OCI-LY1 (cell line): Measurements from ENCODE around the gene ZNF106.

ENCODE experiments used
- EZH2 ChIP-seq: fragments of 200-600 bp; sonication (generic), shearing (Covaris generic); IDR thresholded peaks from 2 replicates; pipeline ENCODE4 v1.8.0; 2017; ENCODE audit warnings: borderline replicate concordance, mixed run types, mild to moderate bottlenecking, antibody characterized with exemption, low read length, moderate library complexity, mixed read lengths
- TF ChIP-seq, protein P1 (sequence below): fragments of 200-600 bp; sonication (generic), shearing (Covaris generic); IDR thresholded peaks from 2 replicates; pipeline ENCODE4 v1.5.1; 2017; ENCODE audit warnings: mild to moderate bottlenecking, antibody characterized with exemption, low read length, moderate library complexity, mixed read lengths

DNA sequence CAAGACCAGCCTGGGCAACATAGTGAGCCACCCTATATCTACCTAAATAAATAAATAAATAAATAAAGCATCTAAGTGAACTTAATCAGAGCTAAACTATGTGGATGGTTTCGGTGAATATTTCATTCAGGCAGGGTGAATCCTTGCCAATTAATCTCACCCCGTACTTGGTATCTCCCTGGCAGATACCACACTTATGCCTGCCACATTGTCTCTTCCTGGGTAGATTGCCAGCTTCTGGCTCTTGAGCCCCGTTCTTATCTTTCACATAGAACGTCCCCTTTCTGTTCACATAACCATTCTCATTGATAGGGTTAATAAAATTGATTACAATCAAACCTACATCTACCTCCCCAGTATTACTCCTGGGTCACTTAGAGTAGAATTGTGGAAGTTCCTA lies 11.5 kb upstream of the ZNF106 start:
- TF ChIP-seq EZH2 = no peak
- TF ChIP-seq, protein P1, sequence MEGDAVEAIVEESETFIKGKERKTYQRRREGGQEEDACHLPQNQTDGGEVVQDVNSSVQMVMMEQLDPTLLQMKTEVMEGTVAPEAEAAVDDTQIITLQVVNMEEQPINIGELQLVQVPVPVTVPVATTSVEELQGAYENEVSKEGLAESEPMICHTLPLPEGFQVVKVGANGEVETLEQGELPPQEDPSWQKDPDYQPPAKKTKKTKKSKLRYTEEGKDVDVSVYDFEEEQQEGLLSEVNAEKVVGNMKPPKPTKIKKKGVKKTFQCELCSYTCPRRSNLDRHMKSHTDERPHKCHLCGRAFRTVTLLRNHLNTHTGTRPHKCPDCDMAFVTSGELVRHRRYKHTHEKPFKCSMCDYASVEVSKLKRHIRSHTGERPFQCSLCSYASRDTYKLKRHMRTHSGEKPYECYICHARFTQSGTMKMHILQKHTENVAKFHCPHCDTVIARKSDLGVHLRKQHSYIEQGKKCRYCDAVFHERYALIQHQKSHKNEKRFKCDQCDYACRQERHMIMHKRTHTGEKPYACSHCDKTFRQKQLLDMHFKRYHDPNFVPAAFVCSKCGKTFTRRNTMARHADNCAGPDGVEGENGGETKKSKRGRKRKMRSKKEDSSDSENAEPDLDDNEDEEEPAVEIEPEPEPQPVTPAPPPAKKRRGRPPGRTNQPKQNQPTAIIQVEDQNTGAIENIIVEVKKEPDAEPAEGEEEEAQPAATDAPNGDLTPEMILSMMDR = no peak
